Transverse colon (tissue), 4 donors: ENCODE data around the gene APBB1IP. TPM values are rescaled to one million over a fixed set of nuclear protein-coding genes. Genes with fewer than 3 reads are reported as not detected.
"Not testable (repeated sequence)": the region's sequence is repeated elsewhere in the genome, so short reads cannot be mapped to it uniquely, and the experiment has no call there.

Source experiments
- DNase-seq: peaks from one replicate; pipeline ENCODE4 v3.0.0-alpha.2; 2019
- H3K27ac ChIP-seq, 4 donors: fragments of 200-600 bp; sonication (generic); 2 replicates each; pipeline ENCODE4 v1.5.1; 2016 to 2018; ENCODE audit warnings: inconsistent platforms in 4 of 4
- H3K27me3 ChIP-seq: fragments of 200-600 bp; sonication (generic); 2 replicates; pipeline ENCODE4 v1.5.1; 2017; ENCODE audit warnings: inconsistent platforms
- H3K36me3 ChIP-seq, 4 donors: fragments of 200-600 bp; sonication (generic); 2 replicates each; pipeline ENCODE4 v1.5.1; 2017 to 2019; ENCODE audit warnings: inconsistent platforms in 4 of 4
- H3K4me1 ChIP-seq, 4 donors: fragments of 200-600 bp; sonication (generic); 2 replicates each; pipeline ENCODE4 v1.5.1; 2017 to 2020; ENCODE audit warnings: inconsistent platforms in 4 of 4
- H3K4me3 ChIP-seq, 4 donors: fragments of 200-600 bp; sonication (generic); 1 replicate in 1 of 4; 2 replicates in 3 of 4; pipeline versions ENCODE4 v1.5.1 to v1.6.1; 2017 to 2019; ENCODE audit warnings: inconsistent platforms in 4 of 4
- H3K9me3 ChIP-seq, 2 donors: fragments of 200-600 bp; sonication (generic); 2 replicates each; pipeline ENCODE4 v1.5.1; 2017 to 2019; ENCODE audit warnings: inconsistent platforms in 2 of 2
- EP300 ChIP-seq: sonication (generic); formaldehyde crosslinking; IDR thresholded peaks from one replicate; pipeline ENCODE4 v1.6.1; 2017; ENCODE audit warnings: antibody characterized with exemption, low read depth
- POLR2A ChIP-seq: fragments of 450-650 bp; IDR thresholded peaks from one replicate; pipeline ENCODE4 v1.6.1; 2016; ENCODE audit warnings: antibody characterized with exemption, mild to moderate bottlenecking, moderate library complexity
- POLR2AphosphoS5 ChIP-seq, 3 donors: sonication (generic); formaldehyde crosslinking; IDR thresholded peaks; one replicate each; pipeline ENCODE4 v1.6.1; 2016; ENCODE audit warnings: antibody characterized with exemption in 3 of 3
- WGBS, 2 donors: methylation state at CpG; one replicate each; pipeline ENCODE4 v1.1.5; 2018; ENCODE audit warnings: low coverage in 1 of 2; 5-methylcytosine and 5-hydroxymethylcytosine counted together
- in situ Hi-C, 4 donors: fragments of 200-750 bp; cut with MboI; loops; one replicate each; pipeline versions ENCODE4 v1.15.0 to v1.15.1; 2017; ENCODE audit warnings: low sequenced_read_pairs in 3 of 4, low pct_ligation_motif_present in 1 of 4, low pct_unique_long_range_greater_than_20kb in 1 of 4
- intact Hi-C: fragments of 100-400 bp; cut with DNase I; formaldehyde crosslinking; loops from one replicate; pipeline ENCODE4 v1.15.1; 2023; ENCODE audit warnings: low total_unique reads
- small RNA-seq, 4 donors: library from RNA; depleted of rRNA; stranded (forward); fragments of <200 nt; gene quantifications; one replicate each; pipeline ENCODE3, GENCODE V24; 2016
- total RNA-seq, 4 donors: library from RNA; depleted of rRNA; stranded (reverse); fragments of >200 nt; gene quantifications; one replicate each; pipeline ENCODE4 v1.1.0, GENCODE V29; 2016
- TF ChIP-seq, protein P1 (sequence below), 5 experiments: fragments of 200-600 bp in 3 of 5; fragments of 450-650 bp in 2 of 5; sonication (generic) in 3 of 5; IDR thresholded peaks; 1 replicate in 2 of 5; 2 replicates in 3 of 5; pipeline ENCODE4 v1.5.1; 2016 to 2017; ENCODE audit warnings: antibody characterized with exemption in 5 of 5, inconsistent platforms in 3 of 5, mild to moderate bottlenecking in 2 of 5, moderate library complexity in 1 of 5

Gene APBB1IP
- total RNA-seq, 4 donors from 2014 or later = 2.5 to 7.6 (median 6.4) TPM; not detected in 1

DNA sequence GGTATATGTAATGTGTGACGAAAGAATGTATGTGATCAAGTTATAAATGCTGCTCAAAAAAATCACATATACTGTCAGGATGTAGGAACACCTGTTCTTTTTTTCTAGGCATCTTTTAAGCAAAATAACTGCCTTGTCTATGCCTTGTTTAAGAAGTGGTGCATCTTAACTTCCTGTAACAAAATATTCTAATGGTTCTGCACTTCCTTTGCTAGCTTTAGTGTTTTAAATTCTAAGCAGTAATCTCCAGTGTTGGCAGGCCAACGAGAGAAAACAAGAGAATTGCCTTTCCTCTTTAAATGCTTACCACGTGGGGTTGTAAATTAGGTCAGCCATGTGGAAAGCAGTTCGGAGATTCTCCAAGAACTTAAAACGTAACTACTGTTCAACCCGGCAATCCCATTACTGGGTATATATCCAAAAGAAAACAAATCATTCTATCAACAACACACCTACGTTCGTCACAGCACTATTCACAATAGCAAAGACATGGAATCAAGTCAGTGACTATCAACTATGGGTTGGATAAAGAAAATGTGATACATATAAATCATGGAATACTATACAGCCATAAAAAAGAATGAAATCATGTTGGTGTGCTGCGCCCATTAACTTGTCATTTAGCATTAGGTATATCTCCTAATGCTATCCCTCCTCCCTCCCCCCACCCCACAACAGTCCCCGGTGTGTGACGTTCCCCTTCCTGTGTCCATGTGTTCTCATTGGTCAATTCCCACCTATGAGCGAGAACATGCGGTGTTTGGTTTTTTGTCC lies 166.4 kb downstream of the APBB1IP start:
- H3K9me3 ChIP-seq, H3K27me3 ChIP-seq, intact Hi-C loops, DNase-seq, H3K4me1 ChIP-seq, in situ Hi-C loops, H3K36me3 ChIP-seq, H3K27ac ChIP-seq, H3K4me3 ChIP-seq: not testable (repeated sequence)
- WGBS, 2 donors = 72 to 76% methylated on average over 10 to 13 of the region's 13 CpGs

DNA sequence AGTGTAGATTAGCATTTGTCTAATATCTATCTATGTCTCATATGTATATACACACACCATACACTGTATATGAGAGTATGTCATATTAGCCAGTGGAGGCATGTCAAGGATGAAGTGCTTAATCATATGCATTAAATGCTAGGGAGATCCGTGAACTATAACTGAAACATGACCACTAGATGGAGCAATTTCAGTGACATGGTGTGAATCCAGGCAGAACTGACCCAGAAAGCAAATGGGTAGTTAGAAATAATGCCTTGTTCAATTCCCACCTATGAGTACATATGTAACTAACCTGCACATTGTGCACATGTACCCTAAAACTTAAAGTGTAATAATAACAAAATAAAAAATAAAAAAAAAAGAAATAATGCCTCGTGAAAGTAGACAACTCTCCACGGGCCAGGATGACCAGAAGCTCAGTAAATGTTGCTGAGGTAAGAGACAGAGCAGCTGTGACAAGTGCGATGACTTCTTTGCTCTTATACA lies 168.3 kb downstream of the APBB1IP start:
- DNase-seq, H3K4me3 ChIP-seq, intact Hi-C loops, in situ Hi-C loops, H3K27me3 ChIP-seq, H3K36me3 ChIP-seq, H3K9me3 ChIP-seq, H3K4me1 ChIP-seq, H3K27ac ChIP-seq: not testable (repeated sequence)
- TF ChIP-seq, protein P1, sequence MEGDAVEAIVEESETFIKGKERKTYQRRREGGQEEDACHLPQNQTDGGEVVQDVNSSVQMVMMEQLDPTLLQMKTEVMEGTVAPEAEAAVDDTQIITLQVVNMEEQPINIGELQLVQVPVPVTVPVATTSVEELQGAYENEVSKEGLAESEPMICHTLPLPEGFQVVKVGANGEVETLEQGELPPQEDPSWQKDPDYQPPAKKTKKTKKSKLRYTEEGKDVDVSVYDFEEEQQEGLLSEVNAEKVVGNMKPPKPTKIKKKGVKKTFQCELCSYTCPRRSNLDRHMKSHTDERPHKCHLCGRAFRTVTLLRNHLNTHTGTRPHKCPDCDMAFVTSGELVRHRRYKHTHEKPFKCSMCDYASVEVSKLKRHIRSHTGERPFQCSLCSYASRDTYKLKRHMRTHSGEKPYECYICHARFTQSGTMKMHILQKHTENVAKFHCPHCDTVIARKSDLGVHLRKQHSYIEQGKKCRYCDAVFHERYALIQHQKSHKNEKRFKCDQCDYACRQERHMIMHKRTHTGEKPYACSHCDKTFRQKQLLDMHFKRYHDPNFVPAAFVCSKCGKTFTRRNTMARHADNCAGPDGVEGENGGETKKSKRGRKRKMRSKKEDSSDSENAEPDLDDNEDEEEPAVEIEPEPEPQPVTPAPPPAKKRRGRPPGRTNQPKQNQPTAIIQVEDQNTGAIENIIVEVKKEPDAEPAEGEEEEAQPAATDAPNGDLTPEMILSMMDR (IDR thresholded peaks at IDR 0.05) = peak; percentile 27 to 43 (median 40)
- 61 to 81% methylated on average over 3 to 4 of the region's 4 CpGs for WGBS, 2 donors

DNA sequence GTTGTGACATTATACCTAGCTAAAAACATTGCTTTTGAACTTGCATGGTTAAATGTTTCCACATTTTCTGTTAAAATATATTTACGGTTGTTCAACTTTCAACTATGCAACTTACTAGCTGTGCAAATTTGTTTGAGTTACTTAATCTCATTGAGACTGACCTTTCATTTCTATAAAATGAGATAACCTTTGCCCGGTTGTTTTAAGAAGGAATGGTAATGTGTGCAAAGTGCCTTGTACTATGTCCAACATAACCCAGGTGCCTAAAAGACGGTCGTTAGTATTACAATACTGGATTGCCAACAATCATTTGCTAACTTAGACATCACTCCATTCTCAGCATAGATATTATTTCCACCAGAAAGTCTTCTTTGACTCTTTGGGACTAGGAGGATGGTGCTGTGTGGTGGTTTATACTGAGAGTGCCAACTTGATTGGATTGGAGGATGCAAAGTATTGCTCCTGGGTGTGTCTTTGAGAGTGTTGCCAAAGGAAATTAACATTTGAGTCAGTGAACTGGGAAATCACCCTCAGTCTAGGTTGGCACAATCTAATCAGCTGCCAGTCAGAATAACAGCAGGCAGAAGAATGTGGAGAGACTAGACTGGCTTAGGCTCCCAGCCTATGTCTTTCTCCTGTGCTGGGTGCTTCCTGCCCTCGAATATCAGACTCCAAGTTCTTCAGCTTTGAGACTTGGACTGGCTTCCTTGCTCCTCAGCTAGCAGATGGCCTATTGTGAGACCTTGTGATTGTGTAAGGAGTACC lies 174.2 kb downstream of the APBB1IP start:
- no peaks in the 10 kb centered on the region for H3K36me3 ChIP-seq
- no peaks in the 10 kb centered on the region for H3K27me3 ChIP-seq
- in situ Hi-C loops (no loop called here), intact Hi-C loops (no loop called here)
- no peak overlapping the region for H3K4me3 ChIP-seq
- peak overlapping the region; percentile 36 to 66 (median 62) for H3K27ac ChIP-seq
- DNase-seq = peak; percentile 45
- TF ChIP-seq, protein P1 (IDR thresholded peaks at IDR 0.05) = no peak
- peak in 2 of 3 donors; percentile 15 to 60 for TF ChIP-seq POLR2AphosphoS5 (IDR thresholded peaks at IDR 0.05)
- TF ChIP-seq EP300 = no peak
- TF ChIP-seq POLR2A = peak; percentile 26
- H3K9me3 ChIP-seq = no peaks in the 10 kb centered on the region
- WGBS, 2 donors = 43 to 47% methylated on average over 5 of the region's 5 CpGs
- H3K4me1 ChIP-seq = peaks cover 0 to 10% (median 4%) of the 10 kb centered on the region in 4 donors

Small RNA genes within 50 kb of the gene (small RNA-seq; reads per million reads assigned to genes)
- 0 reads per million in 4 donors for gene RNA5SP307

Other genes starting within 250 kb of the APBB1IP start
- gene GAD2, start 221.6 kb upstream of the APBB1IP start, total RNA-seq = not detected